HL-60/S4 treated with retinoic acid at 250 ng/mL for 4 days and 3 days (cell line): Measurements from ENCODE around the gene POU4F1.

Experiments
- in situ Hi-C: fragments of 300-500 bp; cut with MboI; formaldehyde crosslinking; loops from 2 replicates; pipeline ENCODE4 v1.7.0; 2022; ENCODE audit warnings: low sequenced_read_pairs

Gene POU4F1

DNA sequence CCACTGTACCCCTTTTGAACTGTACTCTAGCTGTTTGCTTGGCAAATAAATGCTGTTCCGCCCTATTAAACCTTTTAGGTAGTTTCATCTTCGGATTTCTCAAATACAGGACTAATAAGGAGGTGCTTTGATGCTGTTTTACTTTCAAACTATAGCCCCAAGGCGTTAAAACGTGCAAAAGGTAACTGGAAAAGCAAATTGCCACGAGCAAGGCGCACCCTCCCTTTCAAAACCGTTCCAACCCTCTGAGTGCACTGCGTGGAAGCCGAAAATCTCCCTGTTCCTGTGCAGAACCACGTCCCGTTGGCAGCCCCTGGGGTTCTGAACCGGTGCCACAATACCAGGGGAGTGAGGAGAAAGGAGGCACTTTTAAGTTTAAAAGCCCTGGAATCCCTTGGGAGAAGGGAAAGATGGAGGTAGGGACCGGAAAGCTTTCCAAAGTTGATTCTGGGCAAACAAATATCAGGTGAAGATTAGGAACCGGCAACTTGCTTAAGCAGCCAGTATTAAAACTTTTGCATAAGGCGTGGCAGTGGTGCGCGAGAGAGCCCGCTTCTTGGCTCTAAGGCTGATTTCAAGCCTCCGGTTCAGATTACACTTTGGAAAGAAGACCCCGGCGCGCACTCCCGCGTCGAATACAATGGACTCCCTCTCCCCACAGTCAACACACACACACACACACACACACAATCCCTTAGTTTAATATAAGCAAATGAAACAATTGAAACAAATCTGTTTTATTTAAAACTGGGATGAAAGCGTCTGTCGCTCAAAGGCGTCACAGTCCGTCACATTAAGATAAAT, 9.5 kb downstream of the POU4F1 start:
- in situ Hi-C loops = no loop called here

DNA sequence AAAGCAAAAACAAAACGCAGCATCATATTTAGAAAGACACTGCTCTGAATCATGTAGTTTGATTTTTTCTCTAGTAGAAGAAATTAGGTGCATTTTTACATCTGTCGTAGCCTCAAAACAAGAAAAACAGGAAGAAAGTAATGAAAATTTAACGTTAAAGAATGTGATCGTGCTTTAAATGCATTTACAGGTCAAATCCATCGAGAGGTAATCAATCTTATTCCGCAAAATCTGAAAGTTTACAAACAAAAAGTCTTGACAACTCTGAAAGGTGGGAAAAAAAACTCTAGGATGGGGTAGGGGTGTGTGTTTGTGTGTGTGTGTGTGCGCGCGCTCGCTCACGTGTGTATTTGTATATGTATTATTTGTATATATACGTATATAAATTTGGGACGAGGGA, 10.2 kb downstream of the POU4F1 start:
- in situ Hi-C loops = no loop called here

DNA sequence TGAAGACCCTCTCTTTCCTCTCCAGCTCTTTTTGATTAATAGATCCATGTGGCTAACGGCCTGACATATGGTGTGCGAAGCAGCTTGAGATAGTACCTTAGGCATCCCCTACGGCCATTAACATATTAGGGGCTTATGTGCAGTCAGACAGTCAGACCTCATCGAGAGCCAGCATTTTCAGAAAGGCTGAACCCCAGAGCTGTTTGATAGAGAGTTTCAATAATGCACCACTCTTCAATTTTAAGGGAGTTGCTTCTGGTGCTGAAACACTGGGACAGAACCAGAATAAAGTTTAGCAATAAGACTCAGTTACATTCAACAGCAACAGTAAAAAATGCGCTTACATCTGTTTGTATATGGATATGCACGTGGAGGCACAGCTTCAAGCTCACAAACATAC, 10.8 kb downstream of the POU4F1 start:
- in situ Hi-C loops = no loop called here

- in situ Hi-C loops = no loop called here
Observed at GRCh38 chr13:78589206-78589605, 14.1 kb downstream of the POU4F1 start.

DNA sequence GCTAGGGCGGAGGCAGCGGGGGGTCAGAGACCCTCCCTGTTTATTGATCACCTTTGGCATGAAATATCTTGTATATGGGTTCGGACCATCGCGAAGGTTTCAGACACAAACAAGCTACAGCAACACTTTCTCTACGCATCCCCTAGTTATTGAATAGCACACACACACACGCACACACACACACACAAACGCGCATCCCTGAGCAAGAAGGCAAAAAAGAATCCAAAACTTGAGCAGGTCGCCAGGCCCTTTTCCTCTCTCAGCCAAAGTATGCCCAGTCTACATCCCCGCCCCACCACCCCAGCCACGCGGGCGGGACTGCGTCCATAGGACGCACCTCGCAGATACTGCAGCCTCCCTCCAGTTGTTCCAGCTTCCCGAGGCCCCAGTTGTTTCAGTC, 16.0 kb downstream of the POU4F1 start:
- in situ Hi-C loops = no loop called here

- in situ Hi-C loops = no loop called here
Observed at GRCh38 chr13:78586706-78587105, 16.6 kb downstream of the POU4F1 start.

DNA sequence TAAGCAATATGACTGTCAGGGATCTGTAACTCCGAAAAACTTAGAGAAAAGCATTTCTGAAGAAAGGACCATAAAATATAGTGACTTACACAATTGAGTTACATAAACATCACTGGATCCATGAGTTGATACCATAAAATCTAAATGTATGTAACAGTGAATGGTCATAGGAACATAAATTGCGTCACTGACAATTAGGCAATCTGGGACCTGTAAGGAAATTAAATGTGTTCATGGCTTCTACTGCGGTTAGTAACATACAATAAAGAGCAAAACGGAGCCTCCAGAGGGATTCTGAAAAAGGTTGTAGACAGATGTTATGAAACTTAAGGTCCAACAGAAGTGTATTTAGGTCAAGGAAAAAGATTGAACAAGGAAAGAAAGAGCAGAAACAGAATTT, 27.1 kb downstream of the POU4F1 start:
- in situ Hi-C loops = no loop called here

- in situ Hi-C loops = no loop called here
Observed at GRCh38 chr13:78572459-78572858, 30.9 kb downstream of the POU4F1 start.

- in situ Hi-C loops = no loop called here
Observed at GRCh38 chr13:78569029-78569428, 34.3 kb downstream of the POU4F1 start.

- in situ Hi-C loops = no loop called here
Observed at GRCh38 chr13:78566631-78567030, 36.7 kb downstream of the POU4F1 start.

DNA sequence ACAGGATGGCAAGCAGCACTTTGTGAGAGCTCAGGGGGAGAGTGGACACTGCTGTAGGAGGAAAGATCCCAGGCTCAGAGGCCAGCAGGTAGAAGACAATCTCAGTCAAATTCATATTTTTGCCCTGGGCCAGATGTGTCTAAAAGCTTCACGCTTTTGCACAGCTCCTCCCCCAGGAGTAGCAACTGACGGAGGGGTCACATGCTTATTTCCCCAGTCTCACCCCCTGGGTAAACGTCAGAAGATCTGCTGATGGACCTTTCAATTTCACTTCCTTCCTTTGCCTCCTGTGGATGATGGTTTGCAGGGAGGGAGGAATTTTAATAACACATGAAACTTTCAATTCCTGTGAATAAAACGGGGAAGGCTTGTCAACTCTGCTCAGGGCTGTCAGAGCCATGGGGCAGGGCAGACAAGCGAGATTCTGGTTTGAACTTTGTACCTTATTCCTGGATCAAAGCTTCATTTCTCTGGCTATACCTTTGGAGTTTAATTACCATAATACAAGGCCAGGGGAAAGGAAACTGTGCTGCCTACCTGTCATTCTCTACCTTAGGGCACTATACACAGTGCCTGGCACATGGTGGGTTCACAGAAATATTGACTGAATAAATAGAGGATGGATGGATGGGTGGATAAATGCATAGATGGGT, 41.0 kb downstream of the POU4F1 start:
- in situ Hi-C loops = no loop called here
